Measurements from ENCODE around the gene STMND1. TPM values are rescaled to one million over a fixed set of nuclear protein-coding genes. Genes with fewer than 3 reads are reported as not detected.

Gene STMND1
- polyA plus RNA-seq, 2 donors = 0.53 TPM; not detected in 1

GRCh38 chr6:17115251-17116116 lies 13.6 kb downstream of the STMND1 start:
- 66 to 68% methylated on average over 5 of the region's 5 CpGs for WGBS, 2 donors

GRCh38 chr6:17116117-17116440 lies 14.2 kb downstream of the STMND1 start:
- no peak overlapping the region for H3K4me3 ChIP-seq (ENCODE audit: low read depth in 1 of 2, low read length in 2 of 2)
- no peaks in the 10 kb centered on the region for H3K9me3 ChIP-seq (ENCODE audit: control insufficient read depth in 2 of 2, insufficient read depth in 1 of 2, low read depth in 1 of 2, low read length in 1 of 2)
- no peaks in the 10 kb centered on the region for H3K4me1 ChIP-seq (ENCODE audit: control insufficient read depth in 2 of 2, insufficient read depth in 2 of 2, low read length in 1 of 2)
- no peaks in the 10 kb centered on the region for H3K36me3 ChIP-seq (ENCODE audit: control insufficient read depth in 2 of 2, insufficient read depth in 2 of 2, low read length in 1 of 2)
- 53 to 73% methylated on average over 2 of the region's 2 CpGs for whole genome bisulfite sequencing, 2 donors
- H3K27ac ChIP-seq (ENCODE audit: low read depth in 2 of 2, low read length in 1 of 2) = no peak overlapping the region
- H3K27me3 ChIP-seq (ENCODE audit: control insufficient read depth in 1 of 2, insufficient read depth in 2 of 2, low read length in 2 of 2) = no peaks in the 10 kb centered on the region

More at GRCh38 chr6:17115251-17116116, 13.6 kb downstream of the STMND1 start:
- Histone ChIP-seq H3K4me3 (ENCODE audit: low read depth in 1 of 2, low read length in 2 of 2) (no peak overlapping the region), H3K4me1 (ENCODE audit: control insufficient read depth in 2 of 2, insufficient read depth in 2 of 2, low read length in 1 of 2) (no peaks in the 10 kb centered on the region), H3K9me3 (ENCODE audit: control insufficient read depth in 2 of 2, insufficient read depth in 1 of 2, low read depth in 1 of 2, low read length in 1 of 2) (no peaks in the 10 kb centered on the region), H3K36me3 (ENCODE audit: control insufficient read depth in 2 of 2, insufficient read depth in 2 of 2, low read length in 1 of 2) (no peaks in the 10 kb centered on the region), H3K27me3 (ENCODE audit: control insufficient read depth in 1 of 2, insufficient read depth in 2 of 2, low read length in 2 of 2) (no peaks in the 10 kb centered on the region), H3K27ac (ENCODE audit: low read depth in 2 of 2, low read length in 1 of 2) (no peak overlapping the region)

GRCh38 chr6:17120019-17120418 lies 18.2 kb downstream of the STMND1 start:
- Histone ChIP-seq H3K9me3 (ENCODE audit: control insufficient read depth in 2 of 2, insufficient read depth in 1 of 2, low read depth in 1 of 2, low read length in 1 of 2) (no peaks in the 10 kb centered on the region), H3K27ac (ENCODE audit: low read depth in 2 of 2, low read length in 1 of 2) (no peak overlapping the region), H3K27me3 (ENCODE audit: control insufficient read depth in 1 of 2, insufficient read depth in 2 of 2, low read length in 2 of 2) (no peaks in the 10 kb centered on the region), H3K4me1 (ENCODE audit: control insufficient read depth in 2 of 2, insufficient read depth in 2 of 2, low read length in 1 of 2) (no peaks in the 10 kb centered on the region), H3K4me3 (ENCODE audit: low read depth in 1 of 2, low read length in 2 of 2) (no peak overlapping the region), H3K36me3 (ENCODE audit: control insufficient read depth in 2 of 2, insufficient read depth in 2 of 2, low read length in 1 of 2) (no peaks in the 10 kb centered on the region)
- 39 to 63% methylated on average over 6 of the region's 6 CpGs for WGBS, 2 donors

- H3K9me3 ChIP-seq (ENCODE audit: control insufficient read depth in 2 of 2, insufficient read depth in 1 of 2, low read depth in 1 of 2, low read length in 1 of 2) = no peaks in the 10 kb centered on the region
- 79% methylated on average over 4 of the region's 4 CpGs for WGBS, 2 donors
- H3K4me3 ChIP-seq (ENCODE audit: low read depth in 1 of 2, low read length in 2 of 2) = no peak overlapping the region
- H3K36me3 ChIP-seq (ENCODE audit: control insufficient read depth in 2 of 2, insufficient read depth in 2 of 2, low read length in 1 of 2) = no peaks in the 10 kb centered on the region
- no peaks in the 10 kb centered on the region for H3K4me1 ChIP-seq (ENCODE audit: control insufficient read depth in 2 of 2, insufficient read depth in 2 of 2, low read length in 1 of 2)
- H3K27ac ChIP-seq (ENCODE audit: low read depth in 2 of 2, low read length in 1 of 2) = no peak overlapping the region
- no peaks in the 10 kb centered on the region for H3K27me3 ChIP-seq (ENCODE audit: control insufficient read depth in 1 of 2, insufficient read depth in 2 of 2, low read length in 2 of 2)
Observed at GRCh38 chr6:17125407-17125806, 23.6 kb downstream of the STMND1 start.

- H3K4me3 ChIP-seq (ENCODE audit: low read depth in 1 of 2, low read length in 2 of 2) = no peak overlapping the region
- H3K36me3 ChIP-seq (ENCODE audit: control insufficient read depth in 2 of 2, insufficient read depth in 2 of 2, low read length in 1 of 2) = no peaks in the 10 kb centered on the region
- no peaks in the 10 kb centered on the region for H3K27me3 ChIP-seq (ENCODE audit: control insufficient read depth in 1 of 2, insufficient read depth in 2 of 2, low read length in 2 of 2)
- H3K4me1 ChIP-seq (ENCODE audit: control insufficient read depth in 2 of 2, insufficient read depth in 2 of 2, low read length in 1 of 2) = no peaks in the 10 kb centered on the region
- H3K27ac ChIP-seq (ENCODE audit: low read depth in 2 of 2, low read length in 1 of 2) = no peak overlapping the region
- WGBS, 2 donors = 73 to 81% methylated on average over 3 of the region's 3 CpGs
- H3K9me3 ChIP-seq (ENCODE audit: control insufficient read depth in 2 of 2, insufficient read depth in 1 of 2, low read depth in 1 of 2, low read length in 1 of 2) = peaks cover 2 to 4% of the 10 kb centered on the region in 2 donors
Observed at GRCh38 chr6:17130786-17131185, 28.9 kb downstream of the STMND1 start.

- H3K27me3 ChIP-seq (ENCODE audit: control insufficient read depth in 1 of 2, insufficient read depth in 2 of 2, low read length in 2 of 2) = no peaks in the 10 kb centered on the region
- H3K9me3 ChIP-seq (ENCODE audit: control insufficient read depth in 2 of 2, insufficient read depth in 1 of 2, low read depth in 1 of 2, low read length in 1 of 2) = peaks cover 2 to 4% of the 10 kb centered on the region in 2 donors
- H3K4me3 ChIP-seq (ENCODE audit: low read depth in 1 of 2, low read length in 2 of 2) = no peak overlapping the region
- no peaks in the 10 kb centered on the region for H3K4me1 ChIP-seq (ENCODE audit: control insufficient read depth in 2 of 2, insufficient read depth in 2 of 2, low read length in 1 of 2)
- H3K27ac ChIP-seq (ENCODE audit: low read depth in 2 of 2, low read length in 1 of 2) = no peak overlapping the region
- H3K36me3 ChIP-seq (ENCODE audit: control insufficient read depth in 2 of 2, insufficient read depth in 2 of 2, low read length in 1 of 2) = no peaks in the 10 kb centered on the region
Observed at GRCh38 chr6:17132967-17133366, 31.1 kb downstream of the STMND1 start.

- 48 to 49% methylated on average over 2 of the region's 2 CpGs for WGBS, 2 donors
- H3K4me3 ChIP-seq (ENCODE audit: low read depth in 1 of 2, low read length in 2 of 2) = no peak overlapping the region
- no peaks in the 10 kb centered on the region for H3K4me1 ChIP-seq (ENCODE audit: control insufficient read depth in 2 of 2, insufficient read depth in 2 of 2, low read length in 1 of 2)
- no peaks in the 10 kb centered on the region for H3K27me3 ChIP-seq (ENCODE audit: control insufficient read depth in 1 of 2, insufficient read depth in 2 of 2, low read length in 2 of 2)
- no peaks in the 10 kb centered on the region for H3K9me3 ChIP-seq (ENCODE audit: control insufficient read depth in 2 of 2, insufficient read depth in 1 of 2, low read depth in 1 of 2, low read length in 1 of 2)
- no peak overlapping the region for H3K27ac ChIP-seq (ENCODE audit: low read depth in 2 of 2, low read length in 1 of 2)
- H3K36me3 ChIP-seq (ENCODE audit: control insufficient read depth in 2 of 2, insufficient read depth in 2 of 2, low read length in 1 of 2) = no peaks in the 10 kb centered on the region
Observed at GRCh38 chr6:17138033-17138432, 36.2 kb downstream of the STMND1 start.

- WGBS, 2 donors = 95 to 97% methylated on average over 1 of the region's 1 CpG
- no peaks in the 10 kb centered on the region for H3K9me3 ChIP-seq (ENCODE audit: control insufficient read depth in 2 of 2, insufficient read depth in 1 of 2, low read depth in 1 of 2, low read length in 1 of 2)
- H3K27me3 ChIP-seq (ENCODE audit: control insufficient read depth in 1 of 2, insufficient read depth in 2 of 2, low read length in 2 of 2) = no peaks in the 10 kb centered on the region
Observed at GRCh38 chr6:17144016-17144415, 42.2 kb downstream of the STMND1 start.

GRCh38 chr6:17149571-17149970 lies 47.7 kb downstream of the STMND1 start:
- Histone ChIP-seq H3K9me3 (ENCODE audit: control insufficient read depth in 2 of 2, insufficient read depth in 1 of 2, low read depth in 1 of 2, low read length in 1 of 2) (peaks cover 0 to 3% of the 10 kb centered on the region in 2 donors), H3K4me1 (ENCODE audit: control insufficient read depth in 2 of 2, insufficient read depth in 2 of 2, low read length in 1 of 2) (no peaks in the 10 kb centered on the region), H3K36me3 (ENCODE audit: control insufficient read depth in 2 of 2, insufficient read depth in 2 of 2, low read length in 1 of 2) (no peaks in the 10 kb centered on the region), H3K27ac (ENCODE audit: low read depth in 2 of 2, low read length in 1 of 2) (no peak overlapping the region), H3K27me3 (ENCODE audit: control insufficient read depth in 1 of 2, insufficient read depth in 2 of 2, low read length in 2 of 2) (no peaks in the 10 kb centered on the region), H3K4me3 (ENCODE audit: low read depth in 1 of 2, low read length in 2 of 2) (no peak overlapping the region)
- WGBS, 2 donors = 72 to 79% methylated on average over 2 of the region's 2 CpGs

More at GRCh38 chr6:17144016-17144415, 42.2 kb downstream of the STMND1 start:
- no peaks in the 10 kb centered on the region for H3K36me3 ChIP-seq (ENCODE audit: control insufficient read depth in 2 of 2, insufficient read depth in 2 of 2, low read length in 1 of 2)
- H3K4me3 ChIP-seq (ENCODE audit: low read depth in 1 of 2, low read length in 2 of 2) = no peak overlapping the region
- H3K27ac ChIP-seq (ENCODE audit: low read depth in 2 of 2, low read length in 1 of 2) = no peak overlapping the region
- H3K4me1 ChIP-seq (ENCODE audit: control insufficient read depth in 2 of 2, insufficient read depth in 2 of 2, low read length in 1 of 2) = no peaks in the 10 kb centered on the region

GRCh38 chr6:17150096-17150495 lies 48.2 kb downstream of the STMND1 start:
- H3K27ac ChIP-seq (ENCODE audit: low read depth in 2 of 2, low read length in 1 of 2) = no peak overlapping the region
- no peak overlapping the region for H3K4me3 ChIP-seq (ENCODE audit: low read depth in 1 of 2, low read length in 2 of 2)
- WGBS, 2 donors = 43 to 67% methylated on average over 2 of the region's 2 CpGs
- no peaks in the 10 kb centered on the region for H3K4me1 ChIP-seq (ENCODE audit: control insufficient read depth in 2 of 2, insufficient read depth in 2 of 2, low read length in 1 of 2)
- peaks cover 0 to 3% of the 10 kb centered on the region in 2 donors for H3K9me3 ChIP-seq (ENCODE audit: control insufficient read depth in 2 of 2, insufficient read depth in 1 of 2, low read depth in 1 of 2, low read length in 1 of 2)
- no peaks in the 10 kb centered on the region for H3K36me3 ChIP-seq (ENCODE audit: control insufficient read depth in 2 of 2, insufficient read depth in 2 of 2, low read length in 1 of 2)
- H3K27me3 ChIP-seq (ENCODE audit: control insufficient read depth in 1 of 2, insufficient read depth in 2 of 2, low read length in 2 of 2) = no peaks in the 10 kb centered on the region
